ENCODE measurements around the gene ADO.

DNA sequence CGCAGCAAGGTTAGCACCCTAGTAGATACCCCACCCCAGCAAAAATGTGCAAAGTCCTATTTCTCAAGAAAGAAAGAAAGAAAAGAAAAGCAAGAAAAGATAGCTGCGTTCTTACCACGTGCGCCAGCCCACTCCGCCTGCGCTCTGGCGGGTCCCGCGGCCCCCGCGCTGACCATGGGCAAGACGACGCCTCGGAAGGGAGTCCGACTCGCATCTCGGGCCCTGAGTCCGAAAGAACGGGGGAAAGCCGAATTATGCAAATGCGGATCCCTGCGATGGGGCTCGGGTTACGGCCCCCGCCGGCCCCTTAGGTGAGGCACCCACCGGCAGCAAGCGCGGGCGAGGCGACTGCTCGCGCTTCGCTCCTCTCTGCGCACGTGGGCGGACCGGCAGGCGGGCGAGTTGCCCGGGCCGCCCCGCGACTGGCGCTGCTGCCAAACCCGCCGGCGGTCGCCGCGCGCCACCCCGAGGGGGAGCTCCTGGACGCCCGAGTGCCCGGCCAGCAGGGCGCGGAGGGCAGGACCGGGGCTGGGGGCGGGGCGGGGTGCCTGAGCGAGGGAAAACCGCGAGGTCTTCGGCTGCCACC, 14.0 kb downstream of the ADO start:
- TF ChIP-seq, protein P1, sequence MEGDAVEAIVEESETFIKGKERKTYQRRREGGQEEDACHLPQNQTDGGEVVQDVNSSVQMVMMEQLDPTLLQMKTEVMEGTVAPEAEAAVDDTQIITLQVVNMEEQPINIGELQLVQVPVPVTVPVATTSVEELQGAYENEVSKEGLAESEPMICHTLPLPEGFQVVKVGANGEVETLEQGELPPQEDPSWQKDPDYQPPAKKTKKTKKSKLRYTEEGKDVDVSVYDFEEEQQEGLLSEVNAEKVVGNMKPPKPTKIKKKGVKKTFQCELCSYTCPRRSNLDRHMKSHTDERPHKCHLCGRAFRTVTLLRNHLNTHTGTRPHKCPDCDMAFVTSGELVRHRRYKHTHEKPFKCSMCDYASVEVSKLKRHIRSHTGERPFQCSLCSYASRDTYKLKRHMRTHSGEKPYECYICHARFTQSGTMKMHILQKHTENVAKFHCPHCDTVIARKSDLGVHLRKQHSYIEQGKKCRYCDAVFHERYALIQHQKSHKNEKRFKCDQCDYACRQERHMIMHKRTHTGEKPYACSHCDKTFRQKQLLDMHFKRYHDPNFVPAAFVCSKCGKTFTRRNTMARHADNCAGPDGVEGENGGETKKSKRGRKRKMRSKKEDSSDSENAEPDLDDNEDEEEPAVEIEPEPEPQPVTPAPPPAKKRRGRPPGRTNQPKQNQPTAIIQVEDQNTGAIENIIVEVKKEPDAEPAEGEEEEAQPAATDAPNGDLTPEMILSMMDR (IDR thresholded peaks at IDR 0.05 in 8 of 11, conservative IDR thresholded peaks at IDR 0.05 in 3 of 11): no peak
- TF ChIP-seq POLR2A (IDR thresholded peaks at IDR 0.05): no peak
